NCI-H2171 (cell line): Measurements from ENCODE around the gene UNC119.

Experiments used
- DNase-seq: peaks from one replicate; lab custom pipeline; 2025; lab: John Stamatoyannopoulos, UW

The UNC119 gene

GRCh38 chr17:28573040-28573380 is 20.6 kb upstream of the UNC119 start:
- no peak for DNase-seq

DNA sequence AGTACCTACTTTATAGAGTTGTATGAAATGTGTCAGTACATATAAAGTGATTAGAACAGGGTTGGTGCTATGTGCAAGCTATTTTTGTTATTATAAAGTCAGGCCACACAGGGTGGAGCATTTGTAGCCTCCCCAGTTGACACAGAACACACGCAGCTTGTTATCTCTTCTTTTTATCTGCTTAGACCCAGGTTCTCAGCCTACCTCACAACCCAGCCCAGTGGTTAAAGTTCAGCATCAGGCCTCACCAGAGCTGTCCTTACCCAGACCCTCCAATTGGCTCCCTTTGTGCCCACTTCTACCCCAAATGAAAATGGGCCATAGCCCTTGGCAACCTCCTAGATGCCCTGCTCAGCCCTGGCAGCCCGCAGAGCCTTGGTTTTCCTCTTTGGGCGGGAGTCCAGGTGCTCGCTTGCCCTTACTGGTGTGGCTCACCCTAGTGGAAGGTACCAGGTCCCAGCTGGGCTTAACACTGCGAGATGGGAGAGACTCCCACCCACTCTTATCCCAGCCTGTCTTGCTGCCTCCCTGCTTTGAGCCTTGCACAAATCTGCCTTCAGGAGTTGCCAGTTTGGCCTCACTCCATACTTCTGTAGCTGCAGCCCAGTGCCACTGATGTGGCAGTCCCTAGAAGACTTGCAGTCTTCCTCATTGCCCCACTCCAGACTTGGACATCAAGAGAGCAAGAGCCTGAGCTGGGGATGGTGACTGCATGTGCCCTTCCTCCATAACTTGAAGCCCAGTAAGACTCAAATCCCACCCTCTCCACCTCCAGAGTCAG is 20.0 kb upstream of the UNC119 start:
- DNase-seq = no peak

DNA sequence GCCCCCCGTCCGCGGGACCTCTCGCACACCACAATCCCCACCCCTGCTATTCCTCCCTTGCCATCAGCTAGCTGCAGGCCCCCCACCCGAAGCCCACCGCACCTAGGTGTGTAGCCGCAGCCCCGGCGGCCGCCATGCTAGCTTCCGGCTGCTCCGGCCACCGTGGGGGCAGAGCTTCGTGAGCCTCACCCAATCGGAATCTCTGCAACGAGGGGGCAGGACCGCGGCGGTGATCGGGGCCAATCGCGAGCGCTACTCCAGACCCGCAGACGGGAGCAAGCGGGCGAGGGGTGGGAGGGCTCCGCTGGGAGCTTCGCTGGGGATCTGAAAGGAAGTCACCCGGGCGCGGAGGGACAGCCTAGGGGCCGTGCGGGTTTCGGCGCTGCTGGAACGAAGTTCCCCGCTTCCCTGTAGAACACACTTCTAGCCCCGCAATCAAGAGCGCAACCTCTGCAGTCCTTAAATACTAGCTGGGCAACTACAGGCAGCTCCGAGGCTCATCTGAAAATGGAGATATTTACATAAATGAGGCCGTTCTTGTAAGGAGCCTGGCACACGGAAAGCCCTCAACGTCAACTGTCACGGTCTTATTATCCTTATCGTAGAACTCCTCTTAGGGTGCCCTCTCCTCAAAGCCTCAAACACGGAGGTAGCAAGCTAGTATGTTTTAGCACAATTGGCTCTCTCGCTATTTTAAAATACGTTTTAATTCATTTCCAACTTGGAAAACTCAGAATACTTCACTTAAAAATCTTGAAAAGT is 19.1 kb upstream of the UNC119 start, which contains the start of gene PIGS:
Gene PIGS (minus strand): TSS at position 164 of the 762 bp plus-strand sequence. CDS start 28 bp downstream, at position 136.
- peak; percentile 95 for DNase-seq

- peak; percentile 21 for DNase-seq
Measured at GRCh38 chr17:28570716-28571360, 18.4 kb upstream of the UNC119 start.

DNA sequence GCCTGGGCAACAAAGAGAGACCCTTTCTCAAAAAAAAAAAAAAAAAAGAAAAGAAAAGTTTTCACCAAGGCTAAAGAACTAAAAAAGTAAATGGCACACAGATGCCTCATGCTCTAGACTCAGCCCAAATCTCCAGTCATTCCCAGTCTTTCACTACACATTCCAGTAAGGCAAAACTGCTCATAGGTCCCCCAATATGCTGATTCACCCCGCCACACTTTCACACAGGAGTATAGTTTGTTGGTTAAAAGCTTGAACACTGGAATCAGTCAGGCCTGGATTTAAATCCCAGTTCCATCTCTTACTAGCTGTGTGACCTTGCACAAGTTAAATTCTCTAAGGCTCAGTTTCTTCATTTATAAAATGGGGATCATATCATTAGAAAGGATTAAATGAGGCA is 17.0 kb upstream of the UNC119 start:
- DNase-seq = no peak

DNA sequence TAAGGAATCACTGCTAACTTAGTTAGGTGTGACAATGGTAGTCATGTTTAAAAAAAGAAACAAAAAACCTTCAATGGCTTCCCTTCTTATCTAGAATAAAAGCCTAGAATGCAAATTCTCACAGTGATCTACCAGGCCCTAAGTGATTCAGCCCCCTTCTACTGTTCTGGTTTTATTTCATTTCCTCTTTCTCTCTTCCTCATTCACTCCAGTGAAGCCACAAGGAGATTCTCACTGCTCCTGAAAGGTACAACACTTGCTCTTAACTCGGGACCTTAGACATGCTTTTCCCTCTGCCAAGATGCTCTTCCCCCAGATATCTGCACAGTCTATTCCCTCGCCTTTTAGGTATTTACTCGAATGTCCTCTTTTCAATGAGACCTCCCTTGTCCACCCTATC is 15.2 kb upstream of the UNC119 start:
- no peak for DNase-seq

- no peak for DNase-seq
Measured at GRCh38 chr17:28563475-28563874, 11.1 kb upstream of the UNC119 start.

- no peak for DNase-seq
Measured at GRCh38 chr17:28555022-28555421, 2.6 kb upstream of the UNC119 start.

- no peak for DNase-seq
Measured at GRCh38 chr17:28554565-28554964, 2.1 kb upstream of the UNC119 start.

DNA sequence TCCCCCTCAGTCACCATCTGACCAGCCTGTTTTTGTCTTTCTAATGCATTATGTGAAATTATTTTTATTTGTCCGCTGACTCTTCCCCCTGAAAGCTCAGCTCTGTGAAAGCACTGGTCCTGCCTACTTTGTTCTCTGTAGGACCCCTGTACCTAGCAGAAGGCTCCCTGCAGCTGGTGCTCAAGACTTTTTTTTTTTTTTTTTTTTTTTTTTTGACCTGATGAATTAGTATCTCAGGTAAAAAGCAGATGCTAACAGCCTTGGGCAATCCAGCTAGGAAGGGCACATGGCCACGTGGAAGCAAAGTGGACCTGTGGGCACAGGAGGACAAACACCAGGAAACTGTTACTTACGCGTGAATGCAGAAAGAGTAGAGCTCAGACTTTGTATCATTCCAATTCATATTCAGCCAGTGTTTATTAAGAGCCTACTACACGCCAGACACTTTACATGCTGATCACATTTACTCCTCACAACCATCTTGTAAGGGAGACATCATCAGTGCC is 629 bp upstream of the UNC119 start:
- DNase-seq = peak; percentile 62

GRCh38 chr17:28551421-28552175 is 826 bp downstream of the UNC119 start:
- no peak for DNase-seq

- no peak for DNase-seq
Measured at GRCh38 chr17:28550858-28551257, 1.6 kb downstream of the UNC119 start.

GRCh38 chr17:28549236-28550132 is 2.9 kb downstream of the UNC119 start:
- DNase-seq = no peak

GRCh38 chr17:28548417-28549130 is 3.9 kb downstream of the UNC119 start:
- no peak for DNase-seq

- no peak for DNase-seq
Measured at GRCh38 chr17:28547623-28548416, 4.6 kb downstream of the UNC119 start.

- no peak for DNase-seq
Measured at GRCh38 chr17:28547096-28547622, 5.3 kb downstream of the UNC119 start.

DNA sequence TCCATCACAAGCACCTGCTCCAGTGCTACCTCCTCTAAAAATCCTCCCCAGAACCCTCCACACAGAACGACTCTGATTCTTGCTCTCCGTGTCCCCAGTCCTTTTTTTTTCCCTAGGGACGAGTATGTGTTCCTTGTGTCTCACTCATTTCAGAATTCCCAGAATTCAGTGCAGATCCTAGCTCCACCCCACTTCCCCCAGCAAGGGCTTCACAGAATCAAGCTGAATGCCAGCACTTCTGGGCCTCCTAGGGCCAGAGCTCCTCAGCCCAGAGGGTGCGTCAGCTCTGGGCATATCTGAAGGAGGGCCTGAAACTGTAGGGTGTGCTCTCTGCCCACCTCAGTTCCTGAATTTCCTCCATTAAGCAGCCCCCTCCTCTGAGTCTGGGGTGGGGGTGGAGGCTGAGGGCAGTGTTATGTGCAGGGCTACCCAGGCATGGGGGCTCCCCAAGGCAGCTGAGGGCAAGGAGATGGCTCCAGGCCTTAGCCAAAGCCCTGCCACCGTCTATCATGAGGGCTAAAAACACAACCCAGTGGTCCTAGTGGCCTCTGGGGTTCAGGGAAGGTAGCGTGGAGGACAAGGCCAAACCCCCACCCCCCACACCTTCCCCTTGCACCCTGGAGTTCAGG is 6.5 kb downstream of the UNC119 start:
- no peak for DNase-seq

DNA sequence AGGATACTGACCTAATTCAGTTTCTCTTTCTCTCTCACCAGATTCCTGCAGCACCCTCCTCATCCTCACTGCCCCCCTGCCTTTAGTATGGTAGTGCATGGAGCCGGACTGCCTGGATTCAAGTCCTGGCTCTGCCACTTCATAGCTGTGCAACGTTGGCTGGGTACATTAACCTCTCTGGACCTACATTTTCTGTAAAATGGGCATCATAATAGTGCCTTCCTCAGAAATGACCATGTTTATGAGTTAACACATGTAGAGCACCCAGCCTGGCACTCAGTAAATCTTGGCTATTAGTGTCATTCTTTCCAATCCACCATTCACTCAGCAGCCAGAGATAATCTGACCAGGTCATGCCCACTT is 7.3 kb downstream of the UNC119 start:
- no peak for DNase-seq
